ENCODE data around the gene ZNF236. TPM values are rescaled to one million over a fixed set of nuclear protein-coding genes. Genes with fewer than 3 reads are reported as not detected.

Gene ZNF236
- total and polyA plus RNA-seq, 4 donors = 0.83 to 8.2 (median 5.0) TPM

DNA sequence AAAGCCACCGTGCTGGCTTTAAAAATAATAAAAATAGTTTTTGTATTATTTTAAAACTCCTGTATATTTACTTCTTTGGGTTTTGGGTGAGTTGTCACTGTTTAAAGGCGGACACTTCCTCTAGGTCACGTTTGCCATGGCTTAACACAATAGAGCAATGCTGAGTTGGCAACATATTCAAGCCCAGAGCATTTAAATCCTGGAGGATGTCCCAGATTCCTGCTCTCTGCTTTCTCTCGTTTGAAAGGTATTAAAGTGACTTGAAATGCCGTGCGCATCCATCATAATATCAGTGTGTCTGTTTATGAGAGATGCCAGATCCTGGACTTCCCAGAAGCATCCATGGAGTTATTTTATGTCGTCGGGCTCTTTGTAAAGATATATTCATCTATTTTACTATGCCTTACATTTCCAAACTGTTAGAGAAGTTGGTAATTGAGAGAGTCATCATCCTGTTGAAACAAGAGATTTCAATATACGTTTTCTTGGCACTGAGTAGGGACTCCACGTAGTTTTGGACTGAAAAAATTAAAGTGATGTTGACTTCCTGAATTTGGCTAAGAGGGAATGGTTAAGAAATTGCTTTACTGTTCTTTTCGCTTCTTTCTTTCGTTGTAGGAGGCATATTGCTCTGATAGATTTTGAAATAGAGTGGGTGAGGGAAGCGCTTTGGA lies 150.6 kb downstream of the ZNF236 start:
- Histone ChIP-seq H3K9me3 (ENCODE audit: control insufficient read depth in 4 of 4, low read length in 3 of 4) (no peaks in the 10 kb centered on the region), H3K27me3 (ENCODE audit: control insufficient read depth in 4 of 4, insufficient read depth in 4 of 4, low read length in 3 of 4) (no peaks in the 10 kb centered on the region), H3K4me3 (ENCODE audit: low read depth in 1 of 3, low read length in 3 of 3) (no peak overlapping the region), H3K4me1 (ENCODE audit: control insufficient read depth in 4 of 4, insufficient read depth in 4 of 4, low read length in 3 of 4) (no peaks in the 10 kb centered on the region), H3K36me3 (ENCODE audit: control insufficient read depth in 4 of 4, insufficient read depth in 3 of 4, low read depth in 1 of 4, low read length in 3 of 4) (peaks cover 0 to 6% (median 5%) of the 10 kb centered on the region in 4 donors), H3K27ac (ENCODE audit: low read depth in 1 of 2, low read length in 2 of 2) (no peak overlapping the region), H3K9ac (ENCODE audit: low read depth in 1 of 2, low read length in 2 of 2) (no peak overlapping the region)
- TF ChIP-seq RAD21 (IDR thresholded peaks at IDR 0.05) (no peak), JUND (IDR thresholded peaks at IDR 0.05) (no peak), EGR1 (IDR thresholded peaks at IDR 0.05; ENCODE audit: low read depth in 2 of 2) (no peak)
- TF ChIP-seq, protein P1, sequence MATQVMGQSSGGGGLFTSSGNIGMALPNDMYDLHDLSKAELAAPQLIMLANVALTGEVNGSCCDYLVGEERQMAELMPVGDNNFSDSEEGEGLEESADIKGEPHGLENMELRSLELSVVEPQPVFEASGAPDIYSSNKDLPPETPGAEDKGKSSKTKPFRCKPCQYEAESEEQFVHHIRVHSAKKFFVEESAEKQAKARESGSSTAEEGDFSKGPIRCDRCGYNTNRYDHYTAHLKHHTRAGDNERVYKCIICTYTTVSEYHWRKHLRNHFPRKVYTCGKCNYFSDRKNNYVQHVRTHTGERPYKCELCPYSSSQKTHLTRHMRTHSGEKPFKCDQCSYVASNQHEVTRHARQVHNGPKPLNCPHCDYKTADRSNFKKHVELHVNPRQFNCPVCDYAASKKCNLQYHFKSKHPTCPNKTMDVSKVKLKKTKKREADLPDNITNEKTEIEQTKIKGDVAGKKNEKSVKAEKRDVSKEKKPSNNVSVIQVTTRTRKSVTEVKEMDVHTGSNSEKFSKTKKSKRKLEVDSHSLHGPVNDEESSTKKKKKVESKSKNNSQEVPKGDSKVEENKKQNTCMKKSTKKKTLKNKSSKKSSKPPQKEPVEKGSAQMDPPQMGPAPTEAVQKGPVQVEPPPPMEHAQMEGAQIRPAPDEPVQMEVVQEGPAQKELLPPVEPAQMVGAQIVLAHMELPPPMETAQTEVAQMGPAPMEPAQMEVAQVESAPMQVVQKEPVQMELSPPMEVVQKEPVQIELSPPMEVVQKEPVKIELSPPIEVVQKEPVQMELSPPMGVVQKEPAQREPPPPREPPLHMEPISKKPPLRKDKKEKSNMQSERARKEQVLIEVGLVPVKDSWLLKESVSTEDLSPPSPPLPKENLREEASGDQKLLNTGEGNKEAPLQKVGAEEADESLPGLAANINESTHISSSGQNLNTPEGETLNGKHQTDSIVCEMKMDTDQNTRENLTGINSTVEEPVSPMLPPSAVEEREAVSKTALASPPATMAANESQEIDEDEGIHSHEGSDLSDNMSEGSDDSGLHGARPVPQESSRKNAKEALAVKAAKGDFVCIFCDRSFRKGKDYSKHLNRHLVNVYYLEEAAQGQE (IDR thresholded peaks at IDR 0.05) = no peak
- TF ChIP-seq, protein P2, sequence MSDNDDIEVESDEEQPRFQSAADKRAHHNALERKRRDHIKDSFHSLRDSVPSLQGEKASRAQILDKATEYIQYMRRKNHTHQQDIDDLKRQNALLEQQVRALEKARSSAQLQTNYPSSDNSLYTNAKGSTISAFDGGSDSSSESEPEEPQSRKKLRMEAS (IDR thresholded peaks at IDR 0.05) = no peak
- DNase-seq (ENCODE audit: low spot score) = no peak
- WGBS = 84% methylated on average over 13 of the region's 13 CpGs

DNA sequence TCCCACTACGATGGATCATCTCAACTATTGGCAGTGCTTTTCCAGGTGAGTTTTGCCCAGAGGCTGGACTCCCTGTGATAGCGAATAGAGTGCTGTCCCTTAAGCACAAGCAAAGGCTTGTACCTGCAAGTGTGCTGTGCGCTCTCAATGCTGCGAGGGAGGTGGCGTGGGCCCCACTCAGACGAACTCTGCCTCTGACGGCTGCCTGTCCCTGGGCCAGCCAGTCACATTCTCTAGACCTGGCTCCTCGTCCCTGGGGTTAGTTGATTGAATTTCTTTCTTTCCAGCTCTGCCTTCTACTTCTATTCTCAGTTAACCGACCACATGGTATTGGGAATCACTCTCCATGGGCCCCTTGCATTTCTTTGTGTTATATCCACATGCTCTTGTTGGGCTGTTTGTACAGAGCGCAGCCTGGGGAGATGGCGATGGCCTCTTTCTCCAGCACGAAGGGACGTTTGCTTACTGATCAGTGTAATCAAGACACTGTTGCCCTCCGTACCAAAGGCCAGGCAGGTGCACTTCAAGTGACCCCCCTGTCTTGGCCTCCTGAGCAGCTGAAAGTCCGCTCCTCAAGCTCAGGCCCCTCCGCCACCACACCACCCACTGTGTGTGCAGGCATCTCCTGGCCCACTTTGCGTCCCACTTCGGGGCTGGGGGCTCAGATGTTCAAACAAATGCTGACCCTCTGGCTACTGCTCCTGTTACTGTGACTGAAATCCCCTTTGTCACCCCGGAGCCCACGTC lies 151.3 kb downstream of the ZNF236 start:
- Histone ChIP-seq H3K27me3 (ENCODE audit: control insufficient read depth in 4 of 4, insufficient read depth in 4 of 4, low read length in 3 of 4) (no peaks in the 10 kb centered on the region), H3K9me3 (ENCODE audit: control insufficient read depth in 4 of 4, low read length in 3 of 4) (no peaks in the 10 kb centered on the region), H3K27ac (ENCODE audit: low read depth in 1 of 2, low read length in 2 of 2) (no peak overlapping the region), H3K4me3 (ENCODE audit: low read depth in 1 of 3, low read length in 3 of 3) (no peak overlapping the region), H3K9ac (ENCODE audit: low read depth in 1 of 2, low read length in 2 of 2) (no peak overlapping the region), H3K4me1 (ENCODE audit: control insufficient read depth in 4 of 4, insufficient read depth in 4 of 4, low read length in 3 of 4) (no peaks in the 10 kb centered on the region), H3K36me3 (ENCODE audit: control insufficient read depth in 4 of 4, insufficient read depth in 3 of 4, low read depth in 1 of 4, low read length in 3 of 4) (peaks cover 0 to 6% (median 2%) of the 10 kb centered on the region in 4 donors)
- 94% methylated on average over 20 of the region's 20 CpGs for WGBS
- TF ChIP-seq, protein P1 (IDR thresholded peaks at IDR 0.05) = no peak
- no peak for TF ChIP-seq FOXA2 (IDR thresholded peaks at IDR 0.05)
- TF ChIP-seq YY1 (IDR thresholded peaks at IDR 0.05) = no peak
- TF ChIP-seq RXRA (IDR thresholded peaks at IDR 0.05) = no peak
- no peak for TF ChIP-seq NR2F2 (IDR thresholded peaks at IDR 0.05)
- no peak for TF ChIP-seq EGR1 (IDR thresholded peaks at IDR 0.05; ENCODE audit: low read depth in 2 of 2)
- TF ChIP-seq RAD21 (IDR thresholded peaks at IDR 0.05) = no peak
- TF ChIP-seq, protein P3, sequence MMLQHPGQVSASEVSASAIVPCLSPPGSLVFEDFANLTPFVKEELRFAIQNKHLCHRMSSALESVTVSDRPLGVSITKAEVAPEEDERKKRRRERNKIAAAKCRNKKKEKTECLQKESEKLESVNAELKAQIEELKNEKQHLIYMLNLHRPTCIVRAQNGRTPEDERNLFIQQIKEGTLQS (IDR thresholded peaks at IDR 0.05) = no peak
- TF ChIP-seq, protein P2 (IDR thresholded peaks at IDR 0.05) = no peak
- no peak for TF ChIP-seq JUND (IDR thresholded peaks at IDR 0.05)
- peak; percentile 28 for DNase-seq (ENCODE audit: low spot score)

Data from liver (tissue), 9 donors.